B cell (primary cell): ENCODE measurements around the gene PC. TPM values are rescaled to one million over a fixed set of nuclear protein-coding genes. Genes with fewer than 3 reads are reported as not detected.

Experiments
- ATAC-seq: fragments of 200-7000 bp; cut with Tn5 transposase; one replicate; pipeline ENCODE4 v1.10.0; 2021; ENCODE audit warnings: low read depth, mild to moderate bottlenecking, moderate number of reproducible peaks, moderate library complexity
- CTCF ChIA-PET: fragments of 350-600 bp; sonication (Branson Sonifier 250); formaldehyde crosslinking; loops from one replicate; lab custom pipeline; 2021; ENCODE audit warnings: antibody characterized with exemption, inconsistent platforms; lab: Charles Lee
- POLR2A ChIA-PET: fragments of 350-600 bp; sonication (Branson Sonifier 250); formaldehyde crosslinking; loops from one replicate; lab custom pipeline; 2021; ENCODE audit warnings: antibody characterized with exemption; lab: Charles Lee
- DNase-seq: peaks from one replicate; pipeline ENCODE4 v3.0.0; 2013
- H2AFZ ChIP-seq: 2 replicates; pipeline ENCODE4 v1.6.1; 2012; ENCODE audit warnings: mild to moderate bottlenecking, low read depth, low read length; ENCODE audit not compliant: insufficient read depth, poor library complexity, severe bottlenecking
- H3K27ac ChIP-seq, 2 donors: 1 replicate in 1 of 2; 2 replicates in 1 of 2; pipeline ENCODE4 v1.5.1; 2012 to 2013; ENCODE audit warnings: low read length in 2 of 2, mild to moderate bottlenecking in 2 of 2, moderate library complexity in 1 of 2
- H3K27me3 ChIP-seq, 4 experiments: fragments of 200-600 bp in 1 of 4; sonication (generic) in 1 of 4; replicated peaks in 1 of 4; 1 replicate in 2 of 4; 2 replicates in 2 of 4; pipeline versions ENCODE4 v1.6.1 to v1.7.0; 2013 to 2016; ENCODE audit warnings: low read length in 3 of 4, mild to moderate bottlenecking in 2 of 4, mixed read lengths in 1 of 4, moderate library complexity in 1 of 4; ENCODE audit not compliant: insufficient read depth in 4 of 4, control insufficient read depth in 3 of 4; ENCODE audit errors: control extremely low read depth in 1 of 4
- H3K36me3 ChIP-seq, 2 experiments: replicated peaks in 1 of 2; 1 replicate in 1 of 2; 2 replicates in 1 of 2; pipeline versions ENCODE4 v1.6.1 to v1.7.1; 2013; ENCODE audit warnings: low read length in 1 of 2; ENCODE audit not compliant: insufficient read depth in 2 of 2, control insufficient read depth in 1 of 2; ENCODE audit errors: control extremely low read depth in 1 of 2, extremely low read depth in 1 of 2
- H3K4me1 ChIP-seq, 2 donors: fragments of 200-600 bp in 1 of 2; sonication (generic) in 1 of 2; 1 replicate in 1 of 2; 2 replicates in 1 of 2; pipeline versions ENCODE4 v1.5.1 to v1.6.1; 2013 to 2017; ENCODE audit warnings: low read length in 2 of 2; ENCODE audit not compliant: control insufficient read depth in 2 of 2, insufficient read depth in 2 of 2
- H3K4me2 ChIP-seq: replicated peaks from 2 replicates; pipeline ENCODE3; 2012; ENCODE audit warnings: mild to moderate bottlenecking, low read depth, low read length; ENCODE audit not compliant: poor library complexity, severe bottlenecking
- H3K4me3 ChIP-seq, 5 experiments: fragments of 200-600 bp in 1 of 5; sonication (generic) in 1 of 5; 1 replicate in 3 of 5; 2 replicates in 2 of 5; pipeline versions ENCODE4 v1.5.1 to v1.7.0; 2011 to 2016; ENCODE audit warnings: low read length in 4 of 5, mild to moderate bottlenecking in 4 of 5, low read depth in 2 of 5, control low read depth in 1 of 5, moderate library complexity in 1 of 5; ENCODE audit not compliant: insufficient read depth in 1 of 5; ENCODE audit errors: control extremely low read depth in 1 of 5, extremely low read depth in 1 of 5
- H3K79me2 ChIP-seq: fragments of 200-600 bp; sonication (generic); one replicate; pipeline ENCODE4 v1.6.0; 2016; ENCODE audit warnings: low read length; ENCODE audit not compliant: control insufficient read depth, insufficient read depth
- H3K9ac ChIP-seq: fragments of 200-600 bp; sonication (generic); 2 replicates; pipeline ENCODE4 v1.6.1; 2017; ENCODE audit warnings: mild to moderate bottlenecking, low read length, moderate library complexity
- H3K9me3 ChIP-seq, 3 donors: one replicate each; pipeline versions ENCODE4 v1.6.1 to v1.7.1; 2013; ENCODE audit warnings: low read length in 2 of 3; ENCODE audit not compliant: control insufficient read depth in 2 of 3, insufficient read depth in 1 of 3; ENCODE audit errors: control extremely low read depth in 1 of 3
- H4K20me1 ChIP-seq: 2 replicates; pipeline ENCODE4 v1.6.0; 2012; ENCODE audit warnings: mild to moderate bottlenecking, low read length; ENCODE audit not compliant: insufficient read depth, control insufficient read depth, poor library complexity, severe bottlenecking
- H3K27ac Mint-ChIP-seq: one replicate; pipeline ENCODE4 v1.8.0; 2021; ENCODE audit warnings: mixed read lengths
- H3K27me3 Mint-ChIP-seq: one replicate; pipeline ENCODE4 v1.8.0; 2021; ENCODE audit warnings: mixed read lengths
- H3K4me1 Mint-ChIP-seq: one replicate; pipeline ENCODE4 v1.8.0; 2021; ENCODE audit warnings: mixed read lengths
- H3K4me3 Mint-ChIP-seq: one replicate; pipeline ENCODE4 v1.8.0; 2021; ENCODE audit warnings: mixed read lengths
- H3K9me3 Mint-ChIP-seq: one replicate; pipeline ENCODE4 v1.8.0; 2022; ENCODE audit warnings: mixed read lengths; ENCODE audit not compliant: insufficient read depth
- CTCF ChIP-seq: fragments of 200-600 bp; IDR thresholded peaks from one replicate; pipeline ENCODE4 v1.8.0; 2022; ENCODE audit warnings: antibody characterized with exemption, mild to moderate bottlenecking
- EZH2 ChIP-seq: IDR thresholded peaks from 2 replicates; pipeline ENCODE4 v1.6.1; 2012; ENCODE audit warnings: borderline replicate concordance, low read depth, mild to moderate bottlenecking, moderate library complexity, low read length; ENCODE audit not compliant: insufficient read depth, poor library complexity, severe bottlenecking
- WGBS: methylation state at CpG from one replicate; pipeline ENCODE4 v1.1.5; 2013; ENCODE audit warnings: missing lambda C conversion rate; ENCODE audit not compliant: insufficient coverage; 5-methylcytosine and 5-hydroxymethylcytosine counted together
- intact Hi-C: fragments of 100-400 bp; cut with micrococcal nuclease; formaldehyde crosslinking; loops from one replicate; pipeline ENCODE4 v1.10.0; 2022
- polyA plus RNA-seq: library from polyadenylated mRNA; depleted of rRNA; stranded (reverse); fragments of >200 nt; gene quantifications from 2 replicates; pipeline ENCODE4 v1.2.3, GENCODE V29; 2012
- total RNA-seq, 2 donors: library from RNA; stranded (reverse); fragments of 120-200 nt in 1 of 2; gene quantifications; 1 replicate in 1 of 2; 2 replicates in 1 of 2; pipeline versions ENCODE4 v1.2.3 to v1.2.4, GENCODE V29; 2013 to 2022

Gene PC
- total and polyA plus RNA-seq, 2 donors (not counting 1 experiment from before 2014, with no cell fraction given), result 1.5 to 4.4 TPM

- DNase-seq (no peak), ATAC-seq (no peak)
- Mint-ChIP-seq H3K27ac (no peak overlapping the region), H3K4me3 (no peak overlapping the region), H3K9me3 (no peaks in the 10 kb centered on the region), H3K27me3 (peaks cover 16% of the 10 kb centered on the region), H3K4me1 (no peaks in the 10 kb centered on the region)
- POLR2A ChIA-PET, result no interaction called here
- Histone ChIP-seq H3K9me3 (no peaks in the 10 kb centered on the region), H3K4me3 (no peak overlapping the region), H3K4me2 (no peak overlapping the region), H2AFZ (no peak overlapping the region), H3K79me2 (no peaks in the 10 kb centered on the region), H3K27me3 (peaks cover 0 to 5% (median 0%) of the 10 kb centered on the region in 4 experiments), H3K27ac (no peak overlapping the region), H3K36me3 (no peaks in the 10 kb centered on the region), H4K20me1 (no peaks in the 10 kb centered on the region), H3K4me1 (no peaks in the 10 kb centered on the region), H3K9ac (no peak overlapping the region)
- intact Hi-C loops, result no loop called here
- WGBS, result 100% methylated on average over 3 of the region's 8 CpGs
- CTCF ChIA-PET, result no interaction called here
- TF ChIP-seq CTCF, result no peak
- TF ChIP-seq EZH2, result no peak
Measured at GRCh38 chr11:66879999-66880398, 78.2 kb downstream of the PC start.

GRCh38 chr11:66879583-66879982 is 78.6 kb downstream of the PC start:
- intact Hi-C loops, result no loop called here
- Mint-ChIP-seq H3K9me3 (no peaks in the 10 kb centered on the region), H3K27me3 (peaks cover 20% of the 10 kb centered on the region), H3K4me1 (no peaks in the 10 kb centered on the region), H3K4me3 (no peak overlapping the region), H3K27ac (no peak overlapping the region)
- Histone ChIP-seq H4K20me1 (no peaks in the 10 kb centered on the region), H3K4me2 (no peak overlapping the region), H3K4me1 (no peaks in the 10 kb centered on the region), H3K36me3 (no peaks in the 10 kb centered on the region), H2AFZ (no peak overlapping the region), H3K27me3 (peaks cover 0 to 5% (median 0%) of the 10 kb centered on the region in 4 experiments), H3K9ac (no peak overlapping the region), H3K4me3 (no peak overlapping the region), H3K9me3 (no peaks in the 10 kb centered on the region), H3K79me2 (no peaks in the 10 kb centered on the region), H3K27ac (no peak overlapping the region)
- ChIA-PET CTCF (no interaction called here), POLR2A (no interaction called here)
- DNase-seq (no peak), ATAC-seq (no peak)
- no peak for TF ChIP-seq CTCF
- no peak for TF ChIP-seq EZH2
- WGBS, result 93% methylated on average over 8 of the region's 9 CpGs
